ENCODE measurements around the gene ACTL7A. TPM values are rescaled to one million over a fixed set of nuclear protein-coding genes. Genes with fewer than 3 reads are reported as not detected.

ACTL7A gene
- total RNA-seq, 1 donor from 2014 or later: not detected

GRCh38 chr9:108877524-108877923 is 15.5 kb downstream of the ACTL7A start:
- Histone ChIP-seq H3K4me1 (no peaks in the 10 kb centered on the region), H3K9me3 (replicated peaks) (no peaks in the 10 kb centered on the region), H3K36me3 (peaks cover 98% of the 10 kb centered on the region), H3K27me3 (ENCODE audit: low read depth) (no peaks in the 10 kb centered on the region), H3K27ac (replicated peaks) (no peak overlapping the region), H3K4me3 (no peak overlapping the region)
- no peak for DNase-seq
- intact Hi-C loops (cut with micrococcal nuclease): no loop called here
- TF ChIP-seq CTCF (IDR thresholded peaks at IDR 0.05; ENCODE audit: borderline replicate concordance): no peak

- Histone ChIP-seq H3K27me3 (ENCODE audit: low read depth) (no peaks in the 10 kb centered on the region), H3K27ac (replicated peaks) (no peak overlapping the region), H3K36me3 (peaks cover 87% of the 10 kb centered on the region), H3K9me3 (replicated peaks) (peaks cover 7% of the 10 kb centered on the region), H3K4me1 (peaks cover 3% of the 10 kb centered on the region), H3K4me3 (no peak overlapping the region)
- DNase-seq: no peak
- TF ChIP-seq CTCF (IDR thresholded peaks at IDR 0.05; ENCODE audit: borderline replicate concordance): no peak
- intact Hi-C loops (cut with micrococcal nuclease): no loop called here
These were observed 18.8 kb downstream of the ACTL7A start for GRCh38 chr9:108880738-108881316.

- Histone ChIP-seq H3K36me3 (peaks cover 82% of the 10 kb centered on the region), H3K4me3 (no peak overlapping the region), H3K9me3 (replicated peaks) (peaks cover 7% of the 10 kb centered on the region), H3K27me3 (ENCODE audit: low read depth) (no peaks in the 10 kb centered on the region), H3K27ac (replicated peaks) (no peak overlapping the region), H3K4me1 (peaks cover 8% of the 10 kb centered on the region)
- TF ChIP-seq CTCF (IDR thresholded peaks at IDR 0.05; ENCODE audit: borderline replicate concordance): no peak
- intact Hi-C loops (cut with micrococcal nuclease): no loop called here
- no peak for DNase-seq
These were observed 20.2 kb downstream of the ACTL7A start for GRCh38 chr9:108882052-108882888.

- peaks cover 79% of the 10 kb centered on the region for H3K36me3 ChIP-seq
- TF ChIP-seq CTCF (IDR thresholded peaks at IDR 0.05; ENCODE audit: borderline replicate concordance): no peak
- intact Hi-C loops (cut with micrococcal nuclease): no loop called here
- H3K9me3 ChIP-seq (replicated peaks): peaks cover 7% of the 10 kb centered on the region
- no peaks in the 10 kb centered on the region for H3K27me3 ChIP-seq (ENCODE audit: low read depth)
- peaks cover 16% of the 10 kb centered on the region for H3K4me1 ChIP-seq
- H3K4me3 ChIP-seq: no peak overlapping the region
- no peak overlapping the region for H3K27ac ChIP-seq (replicated peaks)
- no peak for DNase-seq
These were observed 21.0 kb downstream of the ACTL7A start for GRCh38 chr9:108883085-108883484.

GRCh38 chr9:108884701-108885100 is 22.6 kb downstream of the ACTL7A start:
- peaks cover 32% of the 10 kb centered on the region for H3K4me1 ChIP-seq
- no peaks in the 10 kb centered on the region for H3K27me3 ChIP-seq (ENCODE audit: low read depth)
- peaks cover 77% of the 10 kb centered on the region for H3K36me3 ChIP-seq
- no peak for DNase-seq
- no peak overlapping the region for H3K27ac ChIP-seq (replicated peaks)
- no peak for TF ChIP-seq CTCF (IDR thresholded peaks at IDR 0.05; ENCODE audit: borderline replicate concordance)
- H3K4me3 ChIP-seq: no peak overlapping the region
- intact Hi-C loops (cut with micrococcal nuclease): no loop called here
- H3K9me3 ChIP-seq (replicated peaks): peaks cover 7% of the 10 kb centered on the region
